GM10248 (cell line): Measurements from ENCODE around the gene SETBP1.

Source experiments
- CTCF ChIA-PET: fragments of 300-600 bp; sonication (Branson Sonifier 250); formaldehyde crosslinking; extraction: SDS; loops from one replicate; lab custom pipeline; 2021; ENCODE audit warnings: antibody characterized with exemption; lab: Yijun Ruan, JAX
- POLR2A ChIA-PET: fragments of 350-650 bp; sonication (Branson Sonifier 250); formaldehyde crosslinking; extraction: SDS; loops from one replicate; lab custom pipeline; 2020; ENCODE audit warnings: antibody characterized with exemption; lab: Yijun Ruan, JAX
- DNase-seq: peaks from one replicate; pipeline ENCODE4 v3.0.0; 2012; ENCODE audit errors: extremely low spot score
- TF ChIP-seq, protein P1 (sequence below): IDR thresholded peaks from 2 replicates; pipeline ENCODE4 v1.5.1; 2012; ENCODE audit warnings: mild to moderate bottlenecking, low read depth; ENCODE audit errors: extremely low read depth, missing control alignments, control extremely low read depth

The SETBP1 gene

DNA sequence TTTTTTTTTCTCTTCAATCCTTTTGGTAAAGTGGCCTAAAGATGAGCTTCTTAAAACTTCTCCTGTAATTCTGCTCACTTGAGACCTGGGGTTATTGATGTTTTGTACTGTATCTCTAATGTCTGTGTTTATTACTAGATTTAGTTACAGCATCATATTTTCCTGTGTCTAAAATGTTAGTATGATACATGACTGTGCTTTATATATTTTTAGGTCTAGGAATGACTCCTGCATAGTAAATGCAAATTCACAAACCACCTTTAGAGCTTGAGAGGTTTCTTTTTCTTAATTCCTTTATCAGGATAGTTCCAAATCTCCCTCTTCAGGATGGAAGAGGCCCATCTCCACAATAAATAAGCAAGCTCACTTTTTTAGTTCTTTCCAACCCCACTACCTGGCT is 197.6 kb downstream of the SETBP1 start:
- ChIA-PET CTCF (interaction anchor here (0.7 to 1.3 kb wide), 8 partner anchors 9 to 335 kb away, joined by 3 to 6 read pairs (median 3); no protein-coding TSS in a partner anchor), POLR2A (no interaction called here)
- DNase-seq: no peak
- TF ChIP-seq, protein P1, sequence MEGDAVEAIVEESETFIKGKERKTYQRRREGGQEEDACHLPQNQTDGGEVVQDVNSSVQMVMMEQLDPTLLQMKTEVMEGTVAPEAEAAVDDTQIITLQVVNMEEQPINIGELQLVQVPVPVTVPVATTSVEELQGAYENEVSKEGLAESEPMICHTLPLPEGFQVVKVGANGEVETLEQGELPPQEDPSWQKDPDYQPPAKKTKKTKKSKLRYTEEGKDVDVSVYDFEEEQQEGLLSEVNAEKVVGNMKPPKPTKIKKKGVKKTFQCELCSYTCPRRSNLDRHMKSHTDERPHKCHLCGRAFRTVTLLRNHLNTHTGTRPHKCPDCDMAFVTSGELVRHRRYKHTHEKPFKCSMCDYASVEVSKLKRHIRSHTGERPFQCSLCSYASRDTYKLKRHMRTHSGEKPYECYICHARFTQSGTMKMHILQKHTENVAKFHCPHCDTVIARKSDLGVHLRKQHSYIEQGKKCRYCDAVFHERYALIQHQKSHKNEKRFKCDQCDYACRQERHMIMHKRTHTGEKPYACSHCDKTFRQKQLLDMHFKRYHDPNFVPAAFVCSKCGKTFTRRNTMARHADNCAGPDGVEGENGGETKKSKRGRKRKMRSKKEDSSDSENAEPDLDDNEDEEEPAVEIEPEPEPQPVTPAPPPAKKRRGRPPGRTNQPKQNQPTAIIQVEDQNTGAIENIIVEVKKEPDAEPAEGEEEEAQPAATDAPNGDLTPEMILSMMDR: no peak

DNA sequence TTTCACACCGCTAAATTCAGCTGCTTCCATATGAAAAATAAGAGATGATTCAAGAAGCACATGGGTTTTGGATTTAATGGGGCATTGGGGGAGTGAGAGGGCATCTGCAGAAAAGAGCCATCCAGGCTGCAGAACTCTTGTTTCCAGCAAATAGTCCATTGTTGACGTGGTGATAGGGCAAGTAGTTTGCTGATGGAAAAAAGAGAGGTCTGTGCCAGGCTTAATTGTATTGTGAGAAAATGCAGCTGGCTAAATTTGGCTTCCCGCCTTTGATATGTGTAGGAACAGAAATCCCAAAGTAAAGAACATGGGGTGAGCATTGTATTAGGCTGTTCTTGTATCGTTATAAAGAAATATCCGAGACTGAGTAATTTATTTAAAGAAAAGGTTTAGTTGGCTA is 199.5 kb downstream of the SETBP1 start:
- no peak for DNase-seq
- ChIA-PET POLR2A (no interaction called here), CTCF (interaction anchor here (1.2 to 1.6 kb wide), 2 partner anchors 9 to 39 kb away, joined by 3 to 4 read pairs; no protein-coding TSS in a partner anchor)
- TF ChIP-seq, protein P1: no peak

DNA sequence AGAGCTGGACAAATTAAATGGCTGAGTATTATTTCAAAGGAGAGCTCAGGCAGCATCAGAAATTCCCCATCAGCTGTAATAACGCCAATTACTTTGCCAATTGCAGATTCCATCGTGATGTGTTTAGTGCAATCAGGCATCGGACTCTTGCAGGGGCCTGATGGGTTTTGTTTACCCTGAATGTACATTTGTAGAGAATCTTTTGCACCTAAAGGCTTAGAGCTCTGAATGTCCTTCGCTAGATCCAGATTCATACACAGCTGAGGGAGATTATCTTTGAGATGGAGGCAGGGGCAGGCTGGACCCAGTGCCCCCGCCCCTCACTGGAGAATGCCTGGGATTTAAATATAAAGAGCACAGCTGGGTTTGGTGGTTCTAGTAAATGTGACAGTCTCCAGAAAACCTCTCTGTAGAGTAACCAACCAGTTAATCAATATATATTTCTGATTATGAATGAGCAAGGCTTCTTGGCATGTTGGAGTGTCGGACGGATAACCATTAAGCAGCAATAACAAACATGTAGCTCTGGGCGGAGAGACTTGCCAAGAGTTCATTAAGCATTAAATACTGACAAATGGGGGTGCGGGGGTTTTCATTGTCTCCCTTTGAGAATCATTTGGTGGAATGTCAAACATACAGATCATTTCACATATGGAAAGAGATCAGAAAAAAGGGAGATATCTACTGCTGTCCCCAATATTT is 200.9 kb downstream of the SETBP1 start:
- no peak for DNase-seq
- TF ChIP-seq, protein P1: no peak
- ChIA-PET CTCF (interaction anchor here (1.2 to 2.6 kb wide), 4 partner anchors 10 to 331 kb away, joined by 3 to 9 read pairs (median 5); no protein-coding TSS in a partner anchor), POLR2A (no interaction called here)

DNA sequence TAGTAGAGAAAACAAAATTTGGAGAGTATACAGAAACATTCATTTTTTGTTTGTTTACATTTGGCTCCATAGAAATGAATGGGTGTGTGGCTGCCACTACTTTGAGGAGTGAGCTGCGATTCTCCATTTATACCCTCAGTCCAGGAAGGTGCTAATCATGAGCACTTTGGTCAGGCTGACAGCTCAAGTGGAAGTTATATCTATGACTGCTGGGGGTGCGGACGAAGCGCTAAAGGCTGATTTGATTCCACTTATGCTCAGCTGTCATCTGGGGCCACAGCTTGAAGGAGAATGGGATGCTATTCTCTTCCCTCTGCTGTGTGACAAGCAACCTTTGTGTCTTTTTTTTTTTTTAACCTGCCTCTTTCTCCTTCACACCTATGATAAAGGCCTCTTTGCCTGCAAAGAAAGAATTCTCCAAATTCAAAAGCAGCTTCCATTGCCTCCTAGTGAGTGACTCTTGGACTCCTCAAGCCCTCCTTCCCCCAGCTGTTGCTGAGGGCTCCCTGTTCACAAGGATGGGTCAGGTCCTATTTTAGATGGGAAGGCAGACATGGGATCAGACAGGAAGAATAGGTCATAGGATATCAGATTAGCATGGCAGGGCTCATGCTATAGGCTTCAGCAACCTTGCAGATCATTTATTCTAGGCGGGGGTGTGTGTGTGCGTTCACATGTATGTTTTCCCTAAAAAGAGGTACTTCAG is 201.6 kb downstream of the SETBP1 start:
- TF ChIP-seq, protein P1: no peak
- no peak for DNase-seq
- POLR2A ChIA-PET: no interaction called here
- CTCF ChIA-PET: interaction anchor here (1.1 to 2.6 kb wide), 5 partner anchors 8 to 331 kb away, joined by 3 to 9 read pairs (median 5); no protein-coding TSS in a partner anchor

DNA sequence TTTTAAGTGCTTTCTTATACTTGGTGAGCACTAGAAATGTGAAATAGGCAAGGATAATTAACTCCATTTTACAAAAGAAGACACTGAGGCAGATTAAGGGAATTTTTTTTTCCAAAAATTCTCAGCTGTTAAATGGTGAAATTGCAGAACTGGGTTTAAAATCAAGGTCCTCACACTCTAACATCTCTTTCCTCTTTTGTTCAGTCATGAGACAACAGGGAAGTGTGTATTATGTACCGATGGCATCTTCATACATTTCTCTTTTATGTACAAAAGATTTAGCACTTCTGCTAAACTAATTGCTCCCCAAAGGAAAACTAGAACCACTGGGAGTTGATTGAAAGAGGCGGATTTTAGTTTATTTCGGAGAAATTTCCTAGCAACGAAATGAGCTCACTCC is 203.0 kb downstream of the SETBP1 start:
- ChIA-PET CTCF (interaction anchor here (1.1 to 2.6 kb wide), 4 partner anchors 8 to 20 kb away, joined by 3 to 9 read pairs (median 6); no protein-coding TSS in a partner anchor), POLR2A (no interaction called here)
- no peak for DNase-seq
- TF ChIP-seq, protein P1: no peak

DNA sequence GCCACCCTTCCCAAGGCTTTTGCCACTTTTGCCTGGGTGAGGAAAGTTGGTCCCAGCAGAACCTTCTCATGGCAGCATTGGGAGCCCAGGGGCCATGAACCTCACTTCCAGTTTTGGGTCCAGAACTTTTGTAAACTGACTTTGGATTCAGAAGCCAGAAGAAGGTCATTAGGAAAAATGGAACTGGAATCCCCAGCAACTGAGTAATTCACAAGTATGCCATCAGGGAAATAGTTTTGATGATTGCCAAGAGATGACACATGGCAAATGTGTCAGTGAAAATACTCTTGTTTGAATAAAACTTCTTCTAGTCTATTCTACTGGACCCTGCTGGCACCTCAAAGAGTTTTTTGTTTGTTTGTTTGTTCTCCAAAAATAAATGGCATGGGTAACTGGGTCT is 203.7 kb downstream of the SETBP1 start:
- POLR2A ChIA-PET: no interaction called here
- CTCF ChIA-PET: interaction anchor here (2.6 kb wide), 1 partner anchor 11 kb away, joined by 7 read pairs; no protein-coding TSS in a partner anchor
- no peak for DNase-seq
- TF ChIP-seq, protein P1: no peak
